Measurements from ENCODE around the gene GAS2L1.

Gene GAS2L1

GRCh38 chr22:29311464-29312217, 5.2 kb downstream of the GAS2L1 start:
- in situ Hi-C loops (cut with HindIII; ENCODE audit: low sequenced_read_pairs), result no loop called here
- no peak overlapping the region for H3K4me3 ChIP-seq (ENCODE audit: low read depth, low read length)
- DNase-seq (ENCODE audit: low read depth), result no peak
- no peak for TF ChIP-seq CTCF (IDR thresholded peaks at IDR 0.05; ENCODE audit: low read depth, low read length, missing control alignments)

GRCh38 chr22:29312218-29313125, 6.0 kb downstream of the GAS2L1 start:
- in situ Hi-C loops (cut with HindIII; ENCODE audit: low sequenced_read_pairs), result no loop called here
- DNase-seq (ENCODE audit: low read depth), result no peak
- no peak overlapping the region for H3K4me3 ChIP-seq (ENCODE audit: low read depth, low read length)
- TF ChIP-seq CTCF (IDR thresholded peaks at IDR 0.05; ENCODE audit: low read depth, low read length, missing control alignments), result no peak

- peak; percentile 72 for TF ChIP-seq CTCF (IDR thresholded peaks at IDR 0.05; ENCODE audit: low read depth, low read length, missing control alignments)
- in situ Hi-C loops (cut with HindIII; ENCODE audit: low sequenced_read_pairs), result no loop called here
- DNase-seq (ENCODE audit: low read depth), result no peak
- H3K4me3 ChIP-seq (ENCODE audit: low read depth, low read length), result no peak overlapping the region
These were observed 6.7 kb downstream of the GAS2L1 start for GRCh38 chr22:29313126-29313575.

- in situ Hi-C loops (cut with HindIII; ENCODE audit: low sequenced_read_pairs), result no loop called here
- no peak for DNase-seq (ENCODE audit: low read depth)
- no peak overlapping the region for H3K4me3 ChIP-seq (ENCODE audit: low read depth, low read length)
- no peak for TF ChIP-seq CTCF (IDR thresholded peaks at IDR 0.05; ENCODE audit: low read depth, low read length, missing control alignments)
These were observed 7.4 kb downstream of the GAS2L1 start for GRCh38 chr22:29313576-29314466.

GRCh38 chr22:29314537-29315285, 8.3 kb downstream of the GAS2L1 start:
- in situ Hi-C loops (cut with HindIII; ENCODE audit: low sequenced_read_pairs), result no loop called here
- no peak for DNase-seq (ENCODE audit: low read depth)
- TF ChIP-seq CTCF (IDR thresholded peaks at IDR 0.05; ENCODE audit: low read depth, low read length, missing control alignments), result no peak
- H3K4me3 ChIP-seq (ENCODE audit: low read depth, low read length), result peak overlapping the region; percentile 5

Measured in astrocyte of the cerebellum (primary cell).